Kasumi-1 (cell line): ENCODE results near the gene SRSF7.

Experiments
- DNase-seq, 2 experiments: peaks; one replicate each; lab custom pipeline; 2025; lab: John Stamatoyannopoulos, UW

Gene SRSF7

DNA sequence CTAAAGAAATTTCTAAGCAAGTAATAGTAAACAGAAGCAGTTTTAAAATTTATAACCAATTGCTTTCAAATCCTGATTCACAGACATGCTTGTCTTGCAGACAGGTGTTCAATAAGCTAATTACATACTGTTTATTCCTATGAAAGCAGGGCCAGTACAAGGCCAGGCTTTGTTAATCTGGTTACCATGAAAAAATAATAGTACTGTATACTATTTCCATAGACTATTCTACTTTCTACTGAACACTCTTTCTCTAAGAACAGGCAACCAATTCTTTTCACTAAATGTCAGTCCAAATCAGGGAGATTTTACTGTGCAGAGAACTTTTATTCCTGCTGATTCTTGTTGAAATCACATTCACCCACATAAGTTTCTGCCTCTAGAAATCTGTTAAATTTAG lies 2.9 kb upstream of the SRSF7 start:
- no peak for DNase-seq

DNA sequence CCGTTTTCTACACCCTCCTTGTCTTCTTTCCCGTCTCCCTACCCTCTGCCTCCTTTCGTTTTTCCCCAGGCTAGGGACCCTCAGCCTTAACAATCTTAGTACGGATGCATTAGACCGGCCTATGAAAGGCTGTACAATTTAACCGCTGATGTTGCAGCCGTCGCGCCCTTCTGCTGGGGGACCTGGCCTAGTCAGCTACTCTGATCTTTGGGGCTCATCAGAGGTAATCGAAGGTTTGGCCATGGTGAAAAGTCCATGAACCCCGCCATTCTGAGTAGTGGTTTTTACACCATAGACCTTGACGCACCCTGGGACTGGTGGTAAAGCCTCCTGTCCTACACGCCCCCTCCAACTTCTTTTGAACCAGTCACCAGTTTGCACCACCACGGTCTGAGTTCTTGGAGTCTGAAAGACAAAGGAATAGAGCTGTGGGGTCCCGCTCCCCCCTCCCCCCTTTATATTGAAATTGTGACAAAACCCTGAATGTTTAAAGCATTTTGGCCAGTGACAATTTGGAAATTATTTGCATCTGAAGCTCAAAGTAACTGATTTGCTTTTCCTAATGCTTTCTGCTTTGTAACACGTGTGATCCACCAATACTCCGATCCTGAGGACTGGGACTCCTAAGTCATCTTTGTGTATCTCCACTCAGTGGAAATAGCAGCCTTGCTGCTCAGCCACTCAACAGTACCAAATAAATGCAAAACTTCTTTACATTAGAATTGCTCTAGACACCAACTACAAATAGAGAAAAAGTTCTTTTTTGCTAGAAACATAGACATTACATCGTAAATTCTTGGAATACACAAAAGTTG lies 642 bp upstream of the SRSF7 start:
- DNase-seq: peak; percentile 54 to 59

DNA sequence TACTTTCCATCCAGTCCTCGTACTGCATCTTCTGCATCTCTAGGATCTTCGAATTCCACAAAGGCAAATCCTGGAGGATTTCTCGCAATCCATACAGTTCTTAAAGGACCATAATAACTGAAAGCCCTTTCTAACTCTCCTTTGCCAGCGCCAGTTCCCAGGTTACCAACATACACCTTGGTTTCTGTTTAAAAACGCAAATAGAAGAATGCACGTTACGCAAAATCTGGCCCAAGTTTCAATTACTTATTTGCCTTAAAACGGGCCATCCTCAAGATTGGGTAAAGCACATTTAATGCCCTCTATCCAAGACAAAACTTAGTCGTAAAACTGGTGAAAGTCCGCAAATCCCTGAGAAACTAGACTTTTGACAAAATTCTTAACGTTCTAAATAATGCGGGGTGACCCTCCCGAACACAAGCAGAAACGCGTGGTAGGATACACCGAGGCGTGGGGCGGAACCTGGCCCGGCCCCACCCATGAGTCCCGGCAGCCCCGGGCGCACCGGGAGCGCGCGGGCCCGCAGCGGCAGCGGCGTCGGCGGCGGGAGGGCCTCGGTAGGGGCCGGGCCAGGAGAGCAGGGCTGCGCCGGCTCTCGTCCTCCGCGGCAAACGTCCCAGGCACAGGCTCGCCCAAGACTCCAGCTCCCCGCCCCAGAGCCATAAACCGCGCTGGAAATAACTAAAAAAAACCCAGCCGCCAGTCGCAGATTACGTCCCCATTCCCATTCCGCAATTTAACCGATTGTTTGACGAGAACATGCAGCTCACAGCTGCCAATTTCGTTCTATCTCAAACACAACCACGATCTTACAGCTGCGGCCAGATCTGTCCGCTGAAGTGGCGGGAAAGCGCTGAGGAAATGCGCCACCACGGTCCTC lies 910 bp downstream of the SRSF7 start:
- peak in 1 of 2 experiments; percentile 25 for DNase-seq

GRCh38 chr2:38748943-38749804 lies 2.0 kb downstream of the SRSF7 start:
- peak in 1 of 2 experiments; percentile 23 for DNase-seq

DNA sequence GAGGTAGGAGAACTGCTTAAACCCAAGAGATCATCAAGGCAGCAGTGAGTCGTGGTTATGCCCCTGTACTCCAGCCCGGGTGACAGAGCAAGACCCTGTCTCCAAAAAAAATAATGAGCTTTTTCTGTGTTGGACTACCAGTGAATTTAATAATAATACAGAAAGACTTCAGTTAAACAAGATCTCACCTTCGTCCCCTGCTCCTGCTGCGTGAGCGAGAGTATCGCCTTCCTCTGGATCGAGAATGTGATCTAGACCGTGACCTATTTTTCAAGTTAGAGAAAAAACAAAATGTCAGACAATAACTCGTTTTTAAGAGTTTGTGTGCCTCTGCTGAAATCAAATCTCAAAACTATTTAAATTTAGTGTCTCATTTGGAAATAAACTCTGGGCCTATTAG lies 2.8 kb downstream of the SRSF7 start:
- DNase-seq: no peak

DNA sequence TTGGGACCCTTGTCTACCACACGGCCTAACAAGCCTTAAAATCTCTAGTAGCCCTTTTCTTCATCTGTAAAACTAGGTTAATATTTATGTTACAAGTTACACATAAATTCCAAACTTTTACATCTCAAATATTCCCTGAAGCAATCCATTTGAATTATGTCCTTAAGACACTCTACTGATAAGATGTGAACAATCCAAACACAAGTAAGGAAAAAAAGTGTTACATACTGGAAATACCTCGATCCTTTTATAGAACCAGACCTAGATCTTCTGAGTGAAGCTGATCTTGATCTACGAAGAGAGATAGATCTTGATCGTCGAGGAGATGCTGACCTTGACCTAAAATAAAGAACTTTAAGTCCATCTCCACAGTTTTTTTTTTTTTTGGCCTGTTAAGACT lies 3.3 kb downstream of the SRSF7 start:
- no peak for DNase-seq

DNA sequence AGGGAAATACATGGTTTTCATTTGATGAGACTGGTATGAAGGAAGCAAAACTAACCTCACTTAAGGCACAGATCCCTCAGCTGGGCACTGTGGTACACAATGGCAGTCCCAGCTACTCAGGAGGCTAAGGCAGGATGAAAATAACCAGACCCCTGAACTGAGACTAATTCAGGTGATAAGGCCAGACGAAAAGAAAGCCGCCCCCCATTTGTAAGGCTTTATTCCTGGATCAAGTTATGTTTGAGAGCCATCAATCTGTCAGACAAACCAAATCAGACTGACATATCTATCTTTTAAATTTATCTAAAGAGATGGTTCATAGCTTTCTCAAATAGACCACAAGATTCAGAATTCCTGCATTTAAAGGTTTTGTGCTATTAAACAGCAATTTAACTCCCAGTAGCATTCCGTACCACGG lies 4.1 kb downstream of the SRSF7 start:
- DNase-seq: no peak

- DNase-seq: no peak
These were observed 5.9 kb downstream of the SRSF7 start for GRCh38 chr2:38745267-38745666.

DNA sequence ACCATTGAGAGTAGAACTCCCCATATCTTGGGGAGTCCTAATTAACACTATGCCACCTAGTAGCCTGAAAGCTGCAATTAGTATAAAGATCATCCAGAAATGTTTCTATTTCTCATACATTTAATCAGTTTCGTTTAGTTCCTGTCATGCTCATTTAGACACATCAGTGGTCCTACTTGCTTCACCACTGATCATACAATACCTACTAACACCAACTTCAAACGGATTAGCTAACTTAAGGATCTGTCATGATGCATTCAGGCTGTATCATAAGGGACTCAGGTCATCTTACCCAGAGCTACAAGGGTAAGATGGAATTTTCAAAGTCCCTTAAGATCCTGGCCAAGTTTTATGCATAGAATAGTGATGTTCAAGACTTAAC lies 6.8 kb downstream of the SRSF7 start:
- no peak for DNase-seq

DNA sequence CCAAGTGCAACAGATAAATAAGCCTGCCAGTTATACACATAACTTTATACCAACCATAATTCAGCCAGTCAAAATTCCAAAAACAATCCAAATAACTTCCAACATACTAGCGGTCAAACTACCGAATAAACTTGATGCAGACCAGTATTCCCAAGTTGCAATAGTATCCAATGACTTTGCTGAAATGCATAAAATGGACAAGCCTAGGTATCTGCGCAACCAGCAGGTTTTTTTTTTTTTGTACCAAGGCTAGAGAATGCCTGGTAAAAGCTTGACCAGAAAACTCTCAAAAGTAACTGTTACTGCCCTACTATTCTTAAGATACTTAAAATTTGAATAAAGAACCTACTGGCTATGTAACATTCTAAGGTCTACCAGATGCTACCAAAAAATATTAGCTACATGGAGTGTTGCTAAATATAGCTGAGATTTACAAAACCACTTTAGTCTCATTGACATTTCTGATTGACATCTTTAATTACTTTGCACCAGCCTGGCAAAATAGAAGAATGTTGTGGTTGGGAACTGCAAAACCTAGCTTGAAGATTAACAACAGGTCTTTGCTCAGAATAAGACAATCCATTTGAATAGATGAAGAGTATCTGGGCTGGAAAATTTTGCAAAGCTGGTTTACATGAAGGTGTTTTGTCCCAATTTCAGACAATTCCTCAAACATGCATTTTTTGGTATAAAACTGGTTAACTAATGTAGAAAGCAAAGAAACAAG lies 7.3 kb downstream of the SRSF7 start:
- DNase-seq: no peak

GRCh38 chr2:38742797-38743559 lies 8.2 kb downstream of the SRSF7 start:
- DNase-seq: no peak

GRCh38 chr2:38740851-38741731 lies 10.1 kb downstream of the SRSF7 start:
- DNase-seq: peak; percentile 69 to 86

GRCh38 chr2:38739524-38739923 lies 11.6 kb downstream of the SRSF7 start:
- no peak for DNase-seq

- DNase-seq: no peak
These were observed 13.2 kb downstream of the SRSF7 start for GRCh38 chr2:38737925-38738324.

DNA sequence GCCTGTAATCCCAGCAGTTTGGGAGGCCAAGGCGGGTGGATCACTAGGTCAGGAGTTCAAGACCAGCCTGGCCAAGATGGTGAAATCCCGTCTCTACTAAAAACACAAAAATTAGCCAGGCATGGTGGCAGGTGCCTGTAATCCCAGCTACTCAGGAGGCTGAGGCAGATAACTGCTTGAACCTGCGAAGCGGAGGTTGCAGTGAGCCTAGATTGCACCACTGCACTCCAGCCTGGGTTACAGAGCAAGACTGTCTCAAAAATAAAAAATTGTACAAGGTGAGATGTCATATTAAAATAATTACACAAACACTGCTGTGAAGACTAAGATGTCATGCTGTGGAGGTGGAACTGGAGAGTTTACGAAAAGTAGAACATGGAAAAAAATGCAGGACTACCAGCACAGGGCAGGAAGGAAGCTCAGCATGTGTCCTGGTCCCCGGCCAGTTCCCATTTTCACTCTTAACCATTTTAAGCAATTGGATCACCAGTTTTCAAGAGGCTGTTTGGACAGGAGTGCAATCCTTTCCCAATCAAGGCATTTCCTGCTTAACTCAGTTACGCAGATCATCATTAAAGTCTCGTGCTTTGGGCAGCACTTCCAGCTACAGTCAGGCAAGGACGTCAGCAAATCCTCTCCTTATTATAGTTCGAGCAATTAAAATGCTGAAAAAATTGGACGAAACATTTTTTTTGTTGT lies 14.0 kb downstream of the SRSF7 start:
- DNase-seq: peak in 1 of 2 experiments; percentile 17

GRCh38 chr2:38735999-38736320 lies 15.2 kb downstream of the SRSF7 start:
- DNase-seq: no peak

- DNase-seq: no peak
These were observed 16.7 kb downstream of the SRSF7 start for GRCh38 chr2:38734299-38735058.

- DNase-seq: no peak
These were observed 17.7 kb downstream of the SRSF7 start for GRCh38 chr2:38733300-38733971.
